Cardiac atrium fibroblast (primary cell): ENCODE data around the gene NDUFS8. TPM values are rescaled to one million over a fixed set of nuclear protein-coding genes. Genes with fewer than 3 reads are reported as not detected.

Source experiments
- total RNA-seq: library from RNA; depleted of rRNA; stranded (reverse); fragments of >200 nt; gene quantifications from 2 replicates; pipeline ENCODE4 v1.2.3, GENCODE V29; 2015

Gene NDUFS8
- 118 and 150 TPM in 2 replicates for total RNA-seq

GRCh38 chr11:68030318-68031143, at the start of gene NDUFS8:
Gene NDUFS8 (plus strand): TSS chr11:68030681. CDS start chr11:68032152, 1,471 bp downstream.

GRCh38 chr11:68003846-68004550, 26.5 kb upstream of the NDUFS8 start, which contains the start of gene UNC93B1:
Gene UNC93B1 (minus strand): TSS chr11:68004097. CDS start chr11:68004043, 54 bp downstream.

GRCh38 chr11:68010090-68011041, 20.1 kb upstream of the NDUFS8 start, which contains the start of gene ALDH3B1:
Gene ALDH3B1 (plus strand): TSS chr11:68010327. CDS start chr11:68015298, 4,971 bp downstream.

GRCh38 chr11:68038718-68039525, 8.4 kb downstream of the NDUFS8 start, which contains the start of gene TCIRG1:
Gene TCIRG1 (plus strand): TSS chr11:68039025. CDS start chr11:68041272, 2,247 bp downstream.

Other genes starting within 250 kb of the NDUFS8 start
- gene UNC93B1, start 26.6 kb upstream of the NDUFS8 start, total RNA-seq, result 24.2 and 32.9 TPM in 2 replicates
- 10.8 and 14.6 TPM in 2 replicates for gene ALDH3B1, start 20.4 kb upstream of the NDUFS8 start, total RNA-seq
- 87.0 and 105 TPM in 2 replicates for gene TCIRG1, start 8.3 kb downstream of the NDUFS8 start, total RNA-seq
- gene CHKA, start 90.7 kb downstream of the NDUFS8 start, total RNA-seq, result 7.9 and 34.1 TPM in 2 replicates
- gene KMT5B, start 182.6 kb downstream of the NDUFS8 start, total RNA-seq, result 14.8 and 14.9 TPM in 2 replicates
- gene C11orf24, start 241.3 kb downstream of the NDUFS8 start, total RNA-seq, result 50.7 and 67.1 TPM in 2 replicates